Panc1 (cell line): ENCODE measurements around the gene GAPVD1. TPM values are rescaled to one million over a fixed set of nuclear protein-coding genes. Genes with fewer than 3 reads are reported as not detected.

ENCODE experiments used
- ATAC-seq: fragments of 200-7000 bp; cut with Tn5 transposase; 2 replicates; pipeline ENCODE4 v1.9.1; 2020; ENCODE audit warnings: mild to moderate bottlenecking, moderate library complexity
- BruUV-seq: library from RNA; stranded (reverse); fragments of 400-500 nt; replicated peaks from 2 replicates; lab custom pipeline; 2021; lab: Mats Ljungman, UMichigan
- CTCF ChIA-PET: fragments of 300-600 bp; sonication (Branson Sonifier 250); formaldehyde crosslinking; loops from one replicate; lab custom pipeline; 2022; ENCODE audit warnings: antibody characterized with exemption; lab: Charles Lee
- POLR2A ChIA-PET: fragments of 300-600 bp; sonication (Branson Sonifier 250); formaldehyde crosslinking; loops from one replicate; lab custom pipeline; 2022; ENCODE audit warnings: antibody characterized with exemption; lab: Charles Lee
- DNase-seq: peaks from one replicate; pipeline ENCODE4 v3.0.0-alpha.2; 2010; ENCODE audit warnings: low read depth, low spot score
- H3K27ac ChIP-seq: 2 replicates; pipeline ENCODE4 v1.5.1; 2011; ENCODE audit warnings: mild to moderate bottlenecking, low read length, inconsistent platforms
- H3K27me3 ChIP-seq: fragments of 200-500 bp; sonication (Bioruptor generic); 2 replicates; pipeline ENCODE4 v1.6.0; 2014; ENCODE audit warnings: low read length, inconsistent platforms; ENCODE audit not compliant: control insufficient read depth, insufficient read depth
- H3K36me3 ChIP-seq: fragments of 200-500 bp; sonication (Bioruptor generic); 2 replicates; pipeline ENCODE4 v1.5.1; 2014; ENCODE audit warnings: inconsistent platforms, mild to moderate bottlenecking, low read length, moderate library complexity; ENCODE audit not compliant: control insufficient read depth, insufficient read depth
- H3K4me1 ChIP-seq: 2 replicates; pipeline ENCODE4 v1.5.1; 2011; ENCODE audit warnings: inconsistent platforms, mild to moderate bottlenecking, low read length, moderate library complexity; ENCODE audit not compliant: control insufficient read depth, insufficient read depth
- H3K4me3 ChIP-seq, 2 experiments: 2 replicates each; pipeline ENCODE4 v1.5.1; 2011 to 2012; ENCODE audit warnings: low read depth in 2 of 2, low read length in 2 of 2, mild to moderate bottlenecking in 2 of 2, inconsistent platforms in 1 of 2, moderate library complexity in 1 of 2
- H3K9me3 ChIP-seq: fragments of 200-500 bp; sonication (Bioruptor generic); 2 replicates; pipeline ENCODE4 v1.5.1; 2014; ENCODE audit warnings: low read depth, mild to moderate bottlenecking, inconsistent platforms, low read length, moderate library complexity; ENCODE audit not compliant: control insufficient read depth, insufficient read depth
- POLR2AphosphoS5 ChIP-seq: IDR thresholded peaks from 2 replicates; pipeline ENCODE4 v1.6.1; 2012; ENCODE audit warnings: mild to moderate bottlenecking, low read depth, low read length, moderate library complexity
- SIN3A ChIP-seq: IDR thresholded peaks from 2 replicates; pipeline ENCODE4 v1.6.1; 2012; ENCODE audit warnings: low read depth, mild to moderate bottlenecking, low read length, moderate library complexity, borderline replicate concordance; ENCODE audit not compliant: insufficient read depth
- TCF7L2 ChIP-seq: IDR thresholded peaks from 2 replicates; pipeline ENCODE4 v1.6.1; 2011; ENCODE audit warnings: mild to moderate bottlenecking, low read depth, low read length, inconsistent platforms
- in situ Hi-C: cut with HindIII; loops from 2 replicates; pipeline ENCODE4 v1.10.0; 2016; ENCODE audit warnings: low sequenced_read_pairs, low pct_unique_long_range_greater_than_20kb
- intact Hi-C: fragments of 100-400 bp; cut with micrococcal nuclease; formaldehyde crosslinking; loops from one replicate; pipeline ENCODE4 v1.10.0; 2022; ENCODE audit not compliant: unreplicated experiment
- total RNA-seq: library from RNA; stranded (reverse); gene quantifications from one replicate; pipeline ENCODE4 v1.2.1, GENCODE V29; 2021; ENCODE audit not compliant: unreplicated experiment
- TF ChIP-seq, protein P1 (sequence below): fragments of 450-650 bp; IDR thresholded peaks from 2 replicates; pipeline ENCODE4 v1.5.1; 2017; ENCODE audit warnings: mild to moderate bottlenecking
- TF ChIP-seq, protein P2 (sequence below), 2 experiments: IDR thresholded peaks; 2 replicates each; pipeline ENCODE4 v1.6.1; 2011 to 2012; ENCODE audit warnings: low read depth in 2 of 2, control low read depth in 1 of 2, low read length in 1 of 2, mild to moderate bottlenecking in 1 of 2, moderate library complexity in 1 of 2; ENCODE audit not compliant: insufficient read depth in 1 of 2

The GAPVD1 gene
- total RNA-seq, 1 experiment from 2014 or later = 48.6 TPM

GRCh38 chr9:125361837-125362531, 100.4 kb downstream of the GAPVD1 start:
- ChIA-PET CTCF (interaction anchor here (0.8 to 1.3 kb wide), 3 partner anchors 19 to 156 kb away, joined by 3 to 6 read pairs (median 5); no protein-coding TSS in a partner anchor), POLR2A (interaction anchor here (0.5 kb wide), 1 partner anchor 395 kb away, joined by 4 read pairs; no protein-coding TSS in a partner anchor)
- Histone ChIP-seq H3K36me3 (peaks cover 20% of the 10 kb centered on the region), H3K4me3 (no peak overlapping the region), H3K4me1 (no peaks in the 10 kb centered on the region), H3K27me3 (no peaks in the 10 kb centered on the region), H3K27ac (no peak overlapping the region), H3K9me3 (no peaks in the 10 kb centered on the region)
- no TSS peak for BruUV-seq
- ATAC-seq (no peak), DNase-seq (no peak)
- TF ChIP-seq, protein P1, sequence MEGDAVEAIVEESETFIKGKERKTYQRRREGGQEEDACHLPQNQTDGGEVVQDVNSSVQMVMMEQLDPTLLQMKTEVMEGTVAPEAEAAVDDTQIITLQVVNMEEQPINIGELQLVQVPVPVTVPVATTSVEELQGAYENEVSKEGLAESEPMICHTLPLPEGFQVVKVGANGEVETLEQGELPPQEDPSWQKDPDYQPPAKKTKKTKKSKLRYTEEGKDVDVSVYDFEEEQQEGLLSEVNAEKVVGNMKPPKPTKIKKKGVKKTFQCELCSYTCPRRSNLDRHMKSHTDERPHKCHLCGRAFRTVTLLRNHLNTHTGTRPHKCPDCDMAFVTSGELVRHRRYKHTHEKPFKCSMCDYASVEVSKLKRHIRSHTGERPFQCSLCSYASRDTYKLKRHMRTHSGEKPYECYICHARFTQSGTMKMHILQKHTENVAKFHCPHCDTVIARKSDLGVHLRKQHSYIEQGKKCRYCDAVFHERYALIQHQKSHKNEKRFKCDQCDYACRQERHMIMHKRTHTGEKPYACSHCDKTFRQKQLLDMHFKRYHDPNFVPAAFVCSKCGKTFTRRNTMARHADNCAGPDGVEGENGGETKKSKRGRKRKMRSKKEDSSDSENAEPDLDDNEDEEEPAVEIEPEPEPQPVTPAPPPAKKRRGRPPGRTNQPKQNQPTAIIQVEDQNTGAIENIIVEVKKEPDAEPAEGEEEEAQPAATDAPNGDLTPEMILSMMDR = peak; percentile 47
- TF ChIP-seq POLR2AphosphoS5 = no peak
- in situ Hi-C loops = no loop called here
- intact Hi-C loops = no loop called here

DNA sequence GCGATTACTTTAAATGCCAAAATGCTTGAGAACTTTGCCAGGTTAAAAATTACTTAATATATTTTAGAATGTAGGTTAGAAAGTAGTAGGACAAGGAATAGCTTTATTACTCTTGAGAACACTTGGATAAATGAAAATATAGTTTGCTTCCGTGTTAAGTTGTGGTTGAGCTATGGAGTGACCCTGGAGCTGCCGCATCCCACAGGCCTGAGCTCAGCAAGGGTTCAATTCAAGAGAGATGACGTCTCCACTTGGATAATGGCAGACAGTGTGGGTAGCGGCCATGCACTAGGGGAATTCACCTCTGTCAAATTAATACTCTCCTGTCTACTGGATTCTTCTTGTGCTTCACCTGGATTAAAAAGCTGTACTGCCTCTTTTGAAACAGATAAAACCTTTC, 105.0 kb downstream of the GAPVD1 start:
- ATAC-seq = no peak
- intact Hi-C loops = no loop called here
- Histone ChIP-seq H3K27ac (no peak overlapping the region), H3K9me3 (no peaks in the 10 kb centered on the region), H3K27me3 (no peaks in the 10 kb centered on the region), H3K36me3 (peaks cover 17% of the 10 kb centered on the region), H3K4me3 (no peak overlapping the region), H3K4me1 (no peaks in the 10 kb centered on the region; the same call in 1 of the 2 replicates)
- DNase-seq = no peak
- BruUV-seq = no TSS peak
- in situ Hi-C loops = no loop called here
- POLR2A ChIA-PET = no interaction called here
- CTCF ChIA-PET = no interaction called here
- TF ChIP-seq SIN3A (no peak), POLR2AphosphoS5 (no peak), TCF7L2 (no peak)
- TF ChIP-seq, protein P2, sequence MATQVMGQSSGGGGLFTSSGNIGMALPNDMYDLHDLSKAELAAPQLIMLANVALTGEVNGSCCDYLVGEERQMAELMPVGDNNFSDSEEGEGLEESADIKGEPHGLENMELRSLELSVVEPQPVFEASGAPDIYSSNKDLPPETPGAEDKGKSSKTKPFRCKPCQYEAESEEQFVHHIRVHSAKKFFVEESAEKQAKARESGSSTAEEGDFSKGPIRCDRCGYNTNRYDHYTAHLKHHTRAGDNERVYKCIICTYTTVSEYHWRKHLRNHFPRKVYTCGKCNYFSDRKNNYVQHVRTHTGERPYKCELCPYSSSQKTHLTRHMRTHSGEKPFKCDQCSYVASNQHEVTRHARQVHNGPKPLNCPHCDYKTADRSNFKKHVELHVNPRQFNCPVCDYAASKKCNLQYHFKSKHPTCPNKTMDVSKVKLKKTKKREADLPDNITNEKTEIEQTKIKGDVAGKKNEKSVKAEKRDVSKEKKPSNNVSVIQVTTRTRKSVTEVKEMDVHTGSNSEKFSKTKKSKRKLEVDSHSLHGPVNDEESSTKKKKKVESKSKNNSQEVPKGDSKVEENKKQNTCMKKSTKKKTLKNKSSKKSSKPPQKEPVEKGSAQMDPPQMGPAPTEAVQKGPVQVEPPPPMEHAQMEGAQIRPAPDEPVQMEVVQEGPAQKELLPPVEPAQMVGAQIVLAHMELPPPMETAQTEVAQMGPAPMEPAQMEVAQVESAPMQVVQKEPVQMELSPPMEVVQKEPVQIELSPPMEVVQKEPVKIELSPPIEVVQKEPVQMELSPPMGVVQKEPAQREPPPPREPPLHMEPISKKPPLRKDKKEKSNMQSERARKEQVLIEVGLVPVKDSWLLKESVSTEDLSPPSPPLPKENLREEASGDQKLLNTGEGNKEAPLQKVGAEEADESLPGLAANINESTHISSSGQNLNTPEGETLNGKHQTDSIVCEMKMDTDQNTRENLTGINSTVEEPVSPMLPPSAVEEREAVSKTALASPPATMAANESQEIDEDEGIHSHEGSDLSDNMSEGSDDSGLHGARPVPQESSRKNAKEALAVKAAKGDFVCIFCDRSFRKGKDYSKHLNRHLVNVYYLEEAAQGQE (IDR thresholded peaks at IDR 0.05; ENCODE audit: insufficient read depth in 1 of 2, low read depth in 2 of 2, low read length in 1 of 2) = no peak
- TF ChIP-seq, protein P1 = no peak
